SW480 (cell line): Measurements from ENCODE around the gene KHDC4.
"Not testable (repeated sequence)": the region's sequence is repeated elsewhere in the genome, so short reads cannot be mapped to it uniquely, and the experiment has no call there.

Experiments used
- DNase-seq: peaks from one replicate; pipeline ENCODE4 v3.0.0-alpha.2; 2016; ENCODE audit warnings: low spot score

The KHDC4 gene

GRCh38 chr1:155900161-155900560, 34.1 kb downstream of the KHDC4 start:
- no peak for DNase-seq

DNA sequence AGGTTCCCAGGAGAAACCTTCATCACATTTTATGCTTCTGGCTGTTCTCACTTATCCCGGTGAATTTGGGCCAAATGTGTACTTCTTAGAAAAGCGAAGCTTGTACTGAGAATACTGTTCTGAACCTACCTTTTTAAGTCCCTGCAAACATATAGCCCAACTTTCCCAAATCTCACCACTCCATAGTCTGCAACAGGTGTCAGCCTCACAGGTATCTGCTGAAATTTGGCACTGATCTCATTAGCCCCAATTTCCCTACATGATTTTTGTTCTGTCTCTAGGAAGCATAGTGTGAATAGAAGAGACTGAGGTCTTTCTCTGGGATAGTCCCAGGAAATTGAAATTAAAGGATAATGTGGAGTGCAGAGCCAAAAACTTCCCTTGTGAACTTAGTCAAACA, 34.5 kb downstream of the KHDC4 start:
- DNase-seq = no peak

- no peak for DNase-seq
Measured at GRCh38 chr1:155898888-155899287, 35.3 kb downstream of the KHDC4 start.

GRCh38 chr1:155897746-155898145, 36.5 kb downstream of the KHDC4 start:
- DNase-seq = no peak

DNA sequence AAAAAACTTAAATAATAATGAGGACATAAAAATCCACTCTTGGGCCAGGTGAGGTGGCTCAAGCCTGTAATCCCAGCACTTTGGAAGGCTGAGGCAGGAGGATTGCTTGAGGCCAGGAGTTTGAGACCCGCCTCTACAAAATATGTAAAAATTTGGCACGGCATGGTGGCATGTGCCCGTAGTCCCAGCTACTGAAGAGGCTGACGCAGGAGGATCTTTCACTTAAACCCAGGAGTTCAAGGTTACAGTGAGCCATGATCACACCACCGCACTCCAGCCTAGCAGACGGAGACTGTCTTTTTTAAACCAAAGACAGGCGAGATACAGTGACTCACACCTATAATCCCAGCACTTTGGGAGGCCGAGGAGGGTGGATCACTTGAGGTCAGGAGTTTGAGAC, 37.7 kb downstream of the KHDC4 start:
- DNase-seq = not testable (repeated sequence)

DNA sequence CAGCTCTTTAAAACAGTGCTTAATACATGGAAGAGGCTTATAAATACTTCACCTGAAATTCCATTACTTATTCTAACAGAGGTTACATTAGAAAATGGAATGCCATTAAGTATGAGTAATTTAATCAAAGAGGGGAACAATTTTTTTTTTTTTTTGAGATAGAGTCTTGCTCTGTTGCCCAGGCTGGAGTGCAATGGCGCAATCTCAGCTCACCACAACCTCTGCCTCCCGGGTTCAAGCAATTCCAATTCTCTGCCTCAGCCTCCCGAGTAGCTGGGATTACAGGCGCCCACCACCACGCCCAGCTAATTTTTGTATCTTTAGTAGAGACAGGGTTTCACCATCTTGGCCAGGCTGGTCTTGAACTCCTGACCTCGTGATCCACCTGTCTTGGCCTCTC, 38.6 kb downstream of the KHDC4 start:
- DNase-seq = not testable (repeated sequence)

GRCh38 chr1:155893389-155894142, 40.6 kb downstream of the KHDC4 start:
- peak; percentile 53 for DNase-seq

DNA sequence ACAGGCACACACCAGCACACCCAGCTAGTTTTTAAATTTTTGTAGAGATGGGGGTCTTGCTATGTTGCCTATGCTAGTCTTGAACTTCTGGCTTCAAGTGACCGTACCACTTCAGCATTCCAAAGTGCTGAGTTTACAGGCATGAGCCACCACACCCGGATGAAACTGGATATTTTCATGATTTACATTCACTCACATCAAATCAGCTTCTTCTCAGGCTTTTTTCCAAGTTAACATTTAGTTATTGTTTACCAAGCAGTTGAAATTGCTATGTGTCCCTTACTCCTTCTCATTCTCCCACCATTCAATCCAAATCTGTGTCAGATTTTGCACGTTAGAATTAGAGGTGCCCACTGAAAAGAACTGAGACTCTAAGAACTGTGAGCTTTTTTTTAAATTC, 41.4 kb downstream of the KHDC4 start:
- DNase-seq = peak; percentile 22

GRCh38 chr1:155890251-155890650, 44.0 kb downstream of the KHDC4 start:
- no peak for DNase-seq

DNA sequence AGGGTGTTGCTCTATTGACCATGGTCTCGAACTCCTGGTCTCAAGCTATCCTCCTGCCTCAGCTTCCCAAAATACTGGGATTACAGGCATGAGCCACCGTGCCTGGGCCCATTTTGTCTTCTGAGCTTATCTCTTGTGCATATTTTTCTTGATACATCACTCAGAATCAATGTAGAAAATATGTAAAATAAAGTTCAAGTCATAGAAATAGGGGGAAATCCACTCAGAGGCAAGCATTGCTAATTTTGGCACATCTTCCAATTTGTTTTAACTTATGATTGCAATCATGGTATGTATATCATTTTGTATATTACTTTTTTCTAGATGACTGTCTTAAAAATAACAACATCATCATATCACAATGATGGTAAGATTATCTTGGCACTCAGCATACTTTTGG, 44.6 kb downstream of the KHDC4 start:
- DNase-seq = no peak

GRCh38 chr1:155888481-155888880, 45.7 kb downstream of the KHDC4 start:
- DNase-seq = no peak

GRCh38 chr1:155884982-155885381, 49.2 kb downstream of the KHDC4 start:
- no peak for DNase-seq

DNA sequence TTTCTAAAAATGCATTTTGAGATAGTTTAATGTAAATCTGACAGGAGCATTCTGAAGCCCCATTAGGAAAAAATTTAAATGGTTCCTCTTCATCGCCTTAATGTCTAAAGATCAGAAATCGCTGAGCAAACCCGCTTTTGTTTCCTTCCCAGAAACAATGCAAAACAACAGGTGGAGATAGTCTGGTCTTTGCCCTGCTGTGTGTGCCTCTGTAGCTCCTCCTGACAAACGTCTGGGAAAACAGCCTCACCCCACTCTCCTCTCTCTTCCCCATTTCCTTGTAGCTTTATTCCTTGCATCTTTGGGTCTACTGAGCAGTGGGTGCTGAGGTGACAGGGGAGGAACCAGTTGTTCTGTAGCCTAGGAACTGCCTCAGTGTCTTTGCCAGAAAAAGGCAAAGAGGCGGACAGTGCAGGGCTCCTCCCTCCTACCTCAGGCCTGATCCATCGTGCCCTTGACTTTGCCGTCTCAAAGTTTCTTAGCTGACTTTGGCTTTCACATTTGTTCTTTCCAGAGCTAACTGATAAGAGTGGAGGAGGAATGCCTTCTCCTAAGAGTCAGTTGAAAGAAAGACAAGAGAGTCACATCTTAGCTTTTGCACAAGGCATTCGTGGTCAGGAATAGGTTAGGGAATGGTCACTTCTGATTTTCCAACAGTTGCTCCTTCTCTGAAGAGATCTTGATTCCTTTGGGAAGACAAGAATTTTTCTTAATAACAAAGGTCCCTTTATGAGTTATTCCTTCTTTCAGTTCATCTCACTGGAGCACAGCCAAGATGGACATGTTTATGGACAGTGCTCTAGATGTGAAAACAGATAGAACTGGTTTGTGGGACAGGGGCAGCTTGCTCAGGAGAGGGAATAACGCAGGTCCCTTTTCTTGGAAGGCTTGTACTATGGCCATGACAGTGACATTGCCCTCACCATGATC, 49.9 kb downstream of the KHDC4 start:
- no peak for DNase-seq

DNA sequence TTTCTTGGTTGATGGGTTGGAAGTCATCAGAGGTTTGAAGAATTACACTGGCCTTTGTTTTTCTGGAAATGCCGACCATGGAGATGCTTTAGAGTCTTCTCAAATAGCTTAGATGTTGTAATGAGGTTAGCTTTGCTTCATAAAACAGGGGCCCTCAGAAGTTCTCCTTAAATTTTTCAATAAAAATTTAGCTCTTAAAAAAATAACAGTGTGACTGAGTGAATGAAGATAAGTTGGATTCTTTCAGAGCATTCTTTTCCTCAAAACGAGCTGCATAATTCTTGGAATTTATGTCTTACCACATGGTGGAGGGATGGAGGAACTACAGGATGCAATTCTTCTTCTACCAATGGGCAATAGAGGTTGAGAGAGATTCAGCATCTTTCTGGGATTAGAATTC, 51.4 kb downstream of the KHDC4 start:
- DNase-seq = no peak

DNA sequence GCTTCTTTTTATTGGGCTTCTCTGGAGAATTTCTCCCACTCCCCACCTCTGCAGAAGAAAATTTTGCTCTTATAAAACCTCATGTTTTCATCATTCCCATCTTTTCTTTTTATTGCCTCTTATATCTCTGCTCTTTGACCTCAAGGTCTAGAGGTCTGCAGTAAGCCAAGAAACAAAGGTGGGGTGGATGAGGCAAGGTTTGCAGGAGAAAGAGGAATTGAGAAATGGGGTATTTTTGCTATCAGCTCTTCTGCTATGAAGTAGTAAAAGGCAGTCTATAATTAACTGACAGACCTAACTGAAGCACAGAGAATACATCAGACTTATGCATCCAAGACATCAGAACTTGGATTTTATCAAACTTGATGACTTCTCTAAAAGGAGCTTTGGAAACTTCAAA, 52.0 kb downstream of the KHDC4 start:
- no peak for DNase-seq

DNA sequence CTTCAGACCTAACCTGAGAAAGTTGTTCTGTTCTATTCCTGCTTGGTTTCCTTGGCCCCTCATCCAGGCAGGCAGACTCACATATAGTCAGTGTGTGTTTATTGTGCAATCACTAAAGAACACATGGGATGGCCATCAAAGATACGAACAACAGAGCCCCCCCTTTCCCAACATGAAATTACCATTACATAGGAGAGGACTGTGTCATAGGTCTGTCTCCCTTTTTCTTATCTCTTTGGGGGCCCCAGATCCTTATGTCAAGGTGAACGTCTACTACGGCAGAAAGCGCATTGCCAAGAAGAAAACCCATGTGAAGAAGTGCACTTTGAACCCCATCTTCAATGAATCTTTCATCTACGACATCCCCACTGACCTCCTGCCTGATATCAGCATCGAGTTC, 53.3 kb downstream of the KHDC4 start:
- DNase-seq = no peak

- no peak for DNase-seq
Measured at GRCh38 chr1:155880251-155880650, 54.0 kb downstream of the KHDC4 start.

DNA sequence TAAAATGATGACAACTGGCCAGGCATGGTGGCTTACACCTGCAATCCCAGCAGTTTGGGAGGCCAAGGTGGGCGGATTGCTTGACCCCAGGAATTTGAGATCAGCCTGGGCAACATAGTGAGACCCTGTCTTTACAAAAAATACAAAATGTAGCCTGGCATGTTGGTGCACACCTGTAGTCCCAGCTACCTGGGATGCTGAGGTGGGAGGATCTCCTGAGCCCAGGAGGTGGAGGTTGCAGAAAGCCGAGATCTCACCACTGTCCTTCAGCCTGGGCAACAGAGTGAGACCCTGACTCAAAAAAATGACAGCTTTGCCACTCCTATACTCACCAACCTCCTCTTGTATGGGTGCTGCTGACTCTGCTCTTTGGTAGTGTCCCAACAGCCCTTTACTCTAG, 56.3 kb downstream of the KHDC4 start:
- no peak for DNase-seq

DNA sequence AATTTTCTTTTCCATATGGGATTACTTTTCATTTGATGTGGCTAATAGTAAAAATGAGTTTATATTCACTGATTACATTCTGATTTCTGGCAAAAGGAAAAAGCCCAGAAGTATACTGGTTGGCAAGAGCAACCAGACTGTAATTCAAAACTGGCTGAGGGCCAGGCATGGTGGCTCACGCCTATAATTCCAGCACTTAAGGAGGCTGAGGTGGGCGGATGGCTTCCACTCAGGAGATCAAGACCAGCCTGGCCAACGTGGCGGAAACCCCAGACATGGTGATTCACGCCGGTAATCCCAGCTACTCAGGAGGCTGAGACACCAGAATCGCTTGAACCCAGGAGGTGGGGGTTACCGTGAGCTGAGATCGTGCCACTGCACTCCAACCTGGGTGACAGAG, 60.4 kb downstream of the KHDC4 start:
- DNase-seq = no peak

GRCh38 chr1:155872527-155872926, 61.7 kb downstream of the KHDC4 start:
- DNase-seq = no peak

GRCh38 chr1:155871390-155871789, 62.8 kb downstream of the KHDC4 start:
- DNase-seq = no peak

- DNase-seq = no peak
Measured at GRCh38 chr1:155867766-155868165, 66.4 kb downstream of the KHDC4 start.

DNA sequence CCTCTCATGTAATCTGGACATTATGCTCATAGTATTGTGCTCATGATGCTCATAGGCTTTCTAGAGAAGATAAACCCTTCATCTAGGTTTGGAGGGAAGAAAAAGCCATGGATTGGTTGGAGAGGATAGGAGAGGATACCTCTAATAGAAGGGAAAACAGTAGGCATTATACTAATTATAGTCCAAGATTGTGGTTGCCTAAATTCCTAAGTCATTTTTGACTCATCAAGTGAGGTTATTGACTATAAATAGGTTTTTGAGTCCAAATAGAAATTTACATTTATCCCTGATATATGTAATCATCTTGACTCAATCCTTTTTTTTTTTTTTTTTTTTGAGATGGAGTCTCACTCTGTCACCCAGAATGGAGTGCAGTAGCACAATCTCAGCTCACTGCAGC, 69.8 kb downstream of the KHDC4 start:
- DNase-seq = no peak
